ENCODE data around the gene RBCK1.
"Not testable (repeated sequence)": the region's sequence is repeated elsewhere in the genome, so short reads cannot be mapped to it uniquely, and the experiment has no call there.

The RBCK1 gene

DNA sequence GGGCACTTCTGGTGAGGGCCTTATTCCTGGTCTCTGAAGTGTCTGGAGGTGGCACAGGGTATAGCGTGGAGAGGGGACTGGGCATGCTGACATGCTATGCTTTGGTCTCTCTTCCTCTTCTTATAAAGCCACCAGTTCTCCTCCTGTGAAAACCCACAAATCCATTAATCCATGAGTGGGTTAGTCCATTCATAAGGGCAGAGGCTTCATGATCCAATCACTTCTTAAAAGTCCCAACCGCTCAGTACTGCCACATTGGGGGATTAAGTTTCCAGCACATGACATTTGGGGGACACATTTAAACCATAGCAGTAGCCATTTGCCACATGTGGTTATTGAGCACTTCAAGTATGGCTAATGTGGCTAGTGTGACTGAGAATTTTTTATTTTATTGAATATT lies 31.3 kb upstream of the RBCK1 start:
- DNase-seq, result peak; percentile 87

DNA sequence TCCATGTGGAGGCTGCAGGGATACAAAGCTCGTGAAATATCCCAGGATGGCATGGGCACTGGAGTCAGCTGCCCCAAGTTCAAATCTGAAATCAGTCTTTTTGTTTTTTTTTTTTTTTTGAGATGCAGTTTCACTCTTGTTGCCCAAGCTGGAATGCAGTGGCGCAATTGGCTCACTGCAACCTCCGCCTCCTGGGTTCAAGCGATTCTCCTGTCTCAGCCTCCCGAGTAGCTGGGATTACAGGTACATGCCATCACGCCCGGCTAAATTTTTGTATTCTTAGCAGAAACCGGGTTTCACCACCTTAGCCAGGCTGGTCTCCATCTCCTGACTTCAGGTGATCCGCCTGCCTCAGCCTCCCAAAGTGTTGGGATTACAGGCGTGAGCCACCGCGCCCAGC lies 30.5 kb upstream of the RBCK1 start:
- DNase-seq, result not testable (repeated sequence)

DNA sequence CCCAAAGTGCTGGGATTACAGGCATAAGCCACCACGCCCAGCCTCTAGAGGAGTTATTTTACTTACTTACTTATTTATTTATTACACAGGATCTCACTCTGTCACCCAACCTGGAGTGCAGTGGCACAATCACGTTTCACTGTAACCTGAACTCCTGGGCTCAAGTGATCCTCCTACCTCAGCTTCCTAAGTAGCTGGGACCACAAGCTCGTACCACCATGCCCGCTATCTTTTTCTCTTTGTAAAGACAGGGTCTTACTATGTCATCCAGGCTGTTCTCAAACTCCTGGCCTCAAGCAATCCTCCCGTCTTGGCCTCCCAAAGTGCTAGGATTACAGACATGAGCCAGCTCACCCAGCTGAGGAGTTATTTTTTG lies 29.1 kb upstream of the RBCK1 start:
- DNase-seq, result no peak

DNA sequence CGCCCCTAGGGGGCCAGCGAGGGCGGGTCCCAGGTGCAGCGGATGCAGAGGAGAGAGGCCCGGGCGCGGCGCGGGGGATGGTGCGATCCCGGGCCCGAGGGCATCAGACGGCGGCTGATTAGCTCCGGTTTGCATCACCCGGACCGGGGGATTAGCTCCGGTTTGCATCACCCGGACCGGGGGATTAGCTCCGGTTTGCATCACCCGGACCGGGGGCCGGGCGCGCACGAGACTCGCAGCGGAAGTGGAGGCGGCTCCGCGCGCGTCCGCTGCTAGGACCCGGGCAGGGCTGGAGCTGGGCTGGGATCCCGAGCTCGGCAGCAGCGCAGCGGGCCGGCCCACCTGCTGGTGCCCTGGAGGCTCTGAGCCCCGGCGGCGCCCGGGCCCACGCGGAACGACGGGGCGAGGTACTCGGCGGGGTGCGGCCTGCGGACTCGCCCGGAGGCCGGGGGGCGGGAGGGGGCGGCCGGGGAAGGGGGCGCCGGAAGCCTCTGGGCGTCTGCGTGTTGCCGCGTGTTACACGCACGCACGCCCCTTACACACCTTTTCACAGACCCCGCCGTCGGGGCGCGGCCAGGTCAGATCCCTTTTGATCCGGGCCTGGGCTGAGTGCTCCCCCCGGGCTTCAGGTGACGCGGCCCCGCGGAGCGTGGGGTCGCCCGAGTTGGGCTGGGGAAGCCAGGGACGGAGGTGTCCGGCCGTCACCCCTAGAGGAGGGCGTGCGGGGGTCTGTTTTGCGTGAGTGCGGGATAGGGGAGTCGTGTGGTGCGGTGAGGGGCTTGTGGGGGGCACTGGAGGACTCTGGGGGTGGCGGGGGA lies 27.1 kb upstream of the RBCK1 start:
- peak; percentile 86 for DNase-seq

DNA sequence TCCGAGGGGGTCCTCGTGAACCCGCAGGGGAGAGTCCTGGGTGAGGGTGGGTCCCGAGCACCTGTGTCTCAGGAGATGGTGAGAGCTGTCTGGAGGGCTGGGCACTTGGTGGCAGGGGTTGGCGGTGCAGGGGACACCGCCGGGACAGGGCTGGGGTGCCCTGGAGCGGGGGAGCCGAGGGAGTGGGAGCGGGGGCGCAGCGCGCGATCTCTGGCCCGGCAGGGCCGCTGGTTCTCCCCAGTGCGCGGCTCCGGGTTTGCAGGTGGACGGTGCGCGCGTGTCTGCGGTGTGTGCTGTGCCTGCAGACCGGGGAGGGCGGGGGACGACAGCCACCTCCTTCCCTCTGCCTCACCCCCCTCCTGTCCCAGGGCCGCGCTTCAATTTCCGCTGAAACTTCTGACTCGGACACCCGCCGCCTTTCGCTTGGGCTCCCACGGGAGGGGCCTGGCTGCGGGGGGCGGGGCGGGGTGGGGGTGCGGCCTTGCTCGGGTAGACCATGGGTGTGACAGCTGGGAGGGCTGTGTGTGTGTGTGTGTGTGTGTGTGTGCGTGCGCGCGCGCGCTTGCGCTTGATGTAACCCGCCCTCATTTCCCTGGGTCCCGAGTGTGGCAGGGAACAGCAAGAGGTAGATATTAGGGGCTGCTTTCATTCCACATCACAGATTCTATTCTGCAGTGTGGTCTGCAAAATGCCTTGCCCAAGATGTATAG lies 26.4 kb upstream of the RBCK1 start:
- peak; percentile 88 for DNase-seq

DNA sequence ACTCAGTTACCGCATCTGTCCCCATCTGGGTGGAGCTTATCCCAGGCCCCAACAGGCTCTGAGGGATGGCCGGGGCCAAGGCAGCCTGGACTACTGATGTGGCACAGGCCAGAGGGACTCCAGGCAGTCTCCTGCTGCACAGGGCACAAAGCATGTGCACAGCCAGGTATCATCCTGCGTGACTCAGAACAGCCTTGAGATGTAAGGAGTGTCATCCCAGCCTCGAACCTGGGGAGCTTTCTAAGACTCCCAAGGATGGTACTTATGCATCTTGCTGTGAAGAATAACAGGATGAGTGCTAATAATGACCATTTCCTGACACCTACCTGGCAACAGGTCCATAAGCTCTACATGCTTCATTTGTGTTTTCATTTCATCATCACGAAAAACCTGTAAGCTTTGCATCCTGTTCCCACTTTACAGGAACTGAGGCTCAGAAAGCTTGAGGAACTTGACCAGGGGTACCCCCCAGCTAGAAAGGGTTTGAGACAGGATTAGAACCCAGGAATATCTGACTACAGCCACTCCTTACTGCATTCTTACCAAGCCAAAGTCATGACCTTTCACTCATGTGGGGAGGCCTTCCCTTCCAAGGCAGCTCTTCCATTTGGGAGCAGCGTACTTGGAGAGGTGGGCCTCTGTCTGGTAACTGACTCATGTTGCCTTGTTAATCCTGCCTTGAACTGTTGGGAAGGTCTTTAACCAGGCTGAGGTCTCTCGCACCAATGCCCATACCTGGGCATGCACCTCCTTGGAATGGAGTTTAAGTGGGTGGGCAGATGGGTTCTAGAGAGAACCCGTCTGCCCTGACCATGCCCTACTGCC lies 25.6 kb upstream of the RBCK1 start:
- no peak for DNase-seq

DNA sequence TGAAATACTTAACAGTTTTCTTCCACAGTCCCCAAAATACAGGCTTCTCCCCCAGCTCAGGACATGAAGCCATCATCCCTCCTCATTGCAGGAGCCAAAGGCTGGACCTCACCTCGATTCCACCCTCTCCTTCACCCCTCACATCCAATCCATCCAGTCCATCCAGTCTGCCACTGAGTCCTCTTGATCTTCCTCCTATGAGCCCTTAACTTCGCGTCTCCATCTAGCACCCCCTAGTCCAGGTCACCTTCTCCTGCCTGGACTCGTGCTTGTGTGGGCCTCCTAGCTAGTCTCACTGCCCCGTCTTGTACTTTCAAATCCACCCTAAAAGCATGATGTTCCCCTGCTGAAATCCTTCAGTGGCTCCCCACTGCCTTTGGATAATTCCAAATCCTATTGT lies 24.2 kb upstream of the RBCK1 start:
- DNase-seq, result peak; percentile 52

DNA sequence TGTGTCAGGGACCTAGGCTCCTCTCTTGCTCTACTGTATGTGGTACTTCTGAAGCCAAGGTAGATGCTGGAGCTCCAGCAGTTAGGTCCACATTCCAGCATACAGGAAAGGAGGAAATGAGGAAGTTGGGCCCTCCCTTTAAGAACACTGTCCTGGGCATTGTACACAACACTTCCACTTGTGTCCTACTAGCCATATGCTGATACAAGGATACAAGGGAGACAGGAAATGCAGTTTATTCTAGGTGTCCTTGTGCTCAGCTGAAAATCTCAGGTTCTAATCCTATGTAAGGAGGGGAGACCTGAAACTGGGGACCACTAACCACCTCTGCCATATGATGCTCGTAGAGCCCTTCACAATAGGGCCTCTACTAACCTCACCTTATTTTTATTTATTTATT lies 23.4 kb upstream of the RBCK1 start:
- no peak for DNase-seq

DNA sequence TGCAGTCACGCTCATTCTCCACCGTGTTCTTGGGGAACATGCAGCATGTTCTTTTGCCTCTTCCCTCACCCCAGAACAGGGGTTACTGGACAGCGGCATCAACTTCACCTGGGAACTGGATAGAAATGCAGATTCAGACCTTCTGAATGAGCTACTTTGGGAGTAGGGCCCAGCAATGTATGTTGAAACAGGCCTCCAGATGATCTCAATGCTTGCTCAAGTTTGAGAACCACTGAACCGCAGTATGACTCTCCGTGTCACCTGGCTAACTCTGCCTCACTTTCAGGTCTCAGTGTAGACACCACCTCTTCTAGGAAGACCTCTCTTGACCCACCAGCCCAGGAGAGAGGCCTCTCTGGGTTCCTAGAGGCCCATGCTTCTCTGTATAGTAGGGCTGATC lies 22.7 kb upstream of the RBCK1 start:
- no peak for DNase-seq

DNA sequence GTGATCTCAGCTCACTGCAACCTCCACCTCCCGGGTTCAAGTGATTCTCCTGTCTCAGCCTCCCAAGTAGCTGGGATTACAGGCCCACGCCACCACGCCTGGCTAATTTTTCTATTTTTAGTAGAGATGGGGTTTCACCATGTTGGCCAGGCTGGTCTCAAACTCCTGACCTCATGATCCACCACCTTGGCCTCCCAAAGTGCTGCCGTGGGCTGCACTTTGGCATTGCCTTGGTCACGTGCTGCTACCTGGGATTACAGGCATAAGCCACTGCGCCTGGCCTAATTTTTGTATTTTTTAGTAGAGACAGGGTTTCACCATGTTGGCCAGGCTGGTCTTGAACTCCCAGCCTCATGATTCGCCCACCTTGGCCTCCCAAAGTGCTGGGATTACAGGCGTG lies 21.5 kb upstream of the RBCK1 start:
- not testable (repeated sequence) for DNase-seq

DNA sequence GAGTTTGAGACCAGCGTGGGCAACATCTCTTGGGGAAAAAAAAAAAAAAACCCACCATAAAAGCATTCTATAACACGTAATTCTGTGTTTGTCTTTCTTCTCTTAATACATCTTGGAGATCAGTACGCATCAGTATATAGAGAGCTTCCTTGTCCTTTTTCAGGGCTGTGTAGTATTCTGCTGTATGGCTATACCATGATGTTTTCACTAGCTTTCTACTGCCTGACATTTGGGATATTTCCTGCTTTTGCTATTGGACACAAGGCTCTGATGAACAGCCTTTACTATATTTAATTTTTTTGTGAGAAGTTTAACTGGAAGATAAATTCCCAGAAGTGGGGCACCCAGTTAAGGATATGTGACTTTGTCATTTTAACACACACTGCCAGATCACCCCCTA lies 20.6 kb upstream of the RBCK1 start:
- no peak for DNase-seq

DNA sequence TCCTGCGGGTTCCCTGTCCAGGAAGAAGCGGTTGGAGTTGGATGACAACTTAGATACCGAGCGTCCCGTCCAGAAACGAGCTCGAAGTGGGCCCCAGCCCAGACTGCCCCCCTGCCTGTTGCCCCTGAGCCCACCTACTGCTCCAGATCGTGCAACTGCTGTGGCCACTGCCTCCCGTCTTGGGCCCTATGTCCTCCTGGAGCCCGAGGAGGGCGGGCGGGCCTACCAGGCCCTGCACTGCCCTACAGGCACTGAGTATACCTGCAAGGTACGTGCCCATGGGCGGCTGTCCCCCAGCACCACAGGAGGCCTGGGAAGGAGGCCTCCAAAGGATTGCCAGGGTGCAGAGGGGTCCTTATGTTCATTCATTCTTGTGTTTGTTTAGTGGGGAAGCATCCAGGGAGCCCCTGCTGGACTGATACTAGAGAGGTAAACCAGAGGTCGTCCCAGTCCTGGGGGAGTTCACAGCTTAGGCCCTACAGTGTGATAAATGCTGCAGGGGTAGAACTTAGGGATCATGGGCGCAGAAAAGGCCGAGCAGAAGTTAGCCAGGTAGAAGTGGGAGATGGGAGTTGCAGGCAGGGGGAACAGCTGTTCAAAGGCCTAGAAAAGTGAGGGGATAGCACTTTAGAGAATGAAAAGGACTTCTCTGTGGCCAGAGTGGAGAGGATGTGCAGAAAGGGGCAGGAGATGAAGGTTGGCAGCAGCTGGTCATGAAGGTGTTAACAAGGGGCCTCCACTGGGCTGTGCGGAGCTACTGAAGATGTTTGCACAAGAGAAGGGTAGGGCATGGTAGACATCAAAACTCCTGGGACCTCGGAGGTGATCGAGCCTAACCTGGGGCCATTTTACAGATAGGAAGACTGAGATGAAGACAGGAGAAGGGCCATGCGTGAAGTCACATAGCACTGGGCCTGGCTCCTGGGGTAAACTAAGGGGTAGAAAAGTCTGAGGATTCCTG lies 19.8 kb upstream of the RBCK1 start:
- DNase-seq, result no peak

DNA sequence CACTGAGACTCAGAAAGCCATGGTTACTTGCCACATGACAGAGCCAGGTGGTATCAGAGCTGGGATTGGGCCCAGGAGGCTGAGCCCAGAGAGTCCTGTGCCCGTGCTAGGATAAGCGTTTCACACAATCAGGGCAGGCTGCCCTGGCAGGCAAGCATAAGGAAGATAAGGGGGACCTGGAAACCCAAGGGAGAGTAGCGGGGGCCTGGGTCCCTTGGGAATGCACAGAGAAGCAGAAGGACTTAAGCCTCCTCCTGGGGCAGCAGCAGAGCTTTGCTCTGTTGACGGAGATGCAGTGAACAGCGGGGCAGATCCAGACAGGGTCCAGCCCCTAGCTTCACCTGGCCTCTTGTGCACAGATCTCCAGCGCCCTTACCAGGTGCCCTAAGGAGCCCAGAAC lies 18.9 kb upstream of the RBCK1 start:
- peak; percentile 36 for DNase-seq

DNA sequence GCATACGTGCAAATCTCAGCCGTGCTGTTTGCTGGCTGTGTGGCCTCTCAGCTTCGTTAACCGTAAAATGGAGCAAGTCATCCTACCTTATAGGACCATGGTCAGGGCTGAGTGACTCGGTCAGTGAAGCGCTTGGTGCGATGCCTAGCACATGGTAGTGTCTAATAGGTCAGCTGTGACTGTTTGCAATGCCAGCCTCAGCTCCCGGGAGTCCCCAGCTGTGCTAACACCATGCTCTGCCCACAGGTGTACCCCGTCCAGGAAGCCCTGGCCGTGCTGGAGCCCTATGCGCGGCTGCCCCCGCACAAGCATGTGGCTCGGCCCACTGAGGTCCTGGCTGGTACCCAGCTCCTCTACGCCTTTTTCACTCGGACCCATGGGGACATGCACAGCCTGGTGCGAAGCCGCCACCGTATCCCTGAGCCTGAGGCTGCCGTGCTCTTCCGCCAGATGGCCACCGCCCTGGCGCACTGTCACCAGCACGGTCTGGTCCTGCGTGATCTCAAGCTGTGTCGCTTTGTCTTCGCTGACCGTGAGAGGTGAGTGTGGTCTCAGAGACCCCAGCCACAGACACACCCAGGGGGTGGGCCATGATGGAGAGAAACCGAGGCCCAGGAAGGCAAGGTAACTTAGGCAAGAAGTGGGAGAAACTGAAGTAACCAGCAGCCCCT lies 16.9 kb upstream of the RBCK1 start:
- no peak for DNase-seq

DNA sequence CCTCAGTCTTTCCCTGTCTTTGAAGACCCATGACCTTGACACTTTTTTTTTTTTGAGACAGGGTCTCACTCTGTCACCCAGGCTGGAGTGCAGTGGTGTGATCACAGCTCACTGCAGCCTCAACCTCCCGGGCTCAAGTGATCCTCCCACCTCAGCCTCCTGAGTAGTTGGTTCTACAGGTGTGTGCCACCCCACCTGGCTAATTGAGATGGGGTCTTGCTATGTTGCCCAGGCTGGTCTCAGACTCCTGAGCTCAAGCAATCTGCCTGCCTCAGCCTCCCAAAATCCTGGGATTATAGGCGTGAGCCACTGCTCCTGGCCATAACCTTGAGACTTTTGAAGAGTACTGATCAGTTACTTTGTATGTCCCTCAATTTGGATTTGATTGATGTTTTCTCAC lies 14.8 kb upstream of the RBCK1 start:
- not testable (repeated sequence) for DNase-seq

DNA sequence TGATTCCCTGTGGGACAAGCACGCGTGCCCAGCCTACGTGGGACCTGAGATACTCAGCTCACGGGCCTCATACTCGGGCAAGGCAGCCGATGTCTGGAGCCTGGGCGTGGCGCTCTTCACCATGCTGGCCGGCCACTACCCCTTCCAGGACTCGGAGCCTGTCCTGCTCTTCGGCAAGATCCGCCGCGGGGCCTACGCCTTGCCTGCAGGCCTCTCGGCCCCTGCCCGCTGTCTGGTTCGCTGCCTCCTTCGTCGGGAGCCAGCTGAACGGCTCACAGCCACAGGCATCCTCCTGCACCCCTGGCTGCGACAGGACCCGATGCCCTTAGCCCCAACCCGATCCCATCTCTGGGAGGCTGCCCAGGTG lies 11.9 kb upstream of the RBCK1 start:
- DNase-seq, result no peak

DNA sequence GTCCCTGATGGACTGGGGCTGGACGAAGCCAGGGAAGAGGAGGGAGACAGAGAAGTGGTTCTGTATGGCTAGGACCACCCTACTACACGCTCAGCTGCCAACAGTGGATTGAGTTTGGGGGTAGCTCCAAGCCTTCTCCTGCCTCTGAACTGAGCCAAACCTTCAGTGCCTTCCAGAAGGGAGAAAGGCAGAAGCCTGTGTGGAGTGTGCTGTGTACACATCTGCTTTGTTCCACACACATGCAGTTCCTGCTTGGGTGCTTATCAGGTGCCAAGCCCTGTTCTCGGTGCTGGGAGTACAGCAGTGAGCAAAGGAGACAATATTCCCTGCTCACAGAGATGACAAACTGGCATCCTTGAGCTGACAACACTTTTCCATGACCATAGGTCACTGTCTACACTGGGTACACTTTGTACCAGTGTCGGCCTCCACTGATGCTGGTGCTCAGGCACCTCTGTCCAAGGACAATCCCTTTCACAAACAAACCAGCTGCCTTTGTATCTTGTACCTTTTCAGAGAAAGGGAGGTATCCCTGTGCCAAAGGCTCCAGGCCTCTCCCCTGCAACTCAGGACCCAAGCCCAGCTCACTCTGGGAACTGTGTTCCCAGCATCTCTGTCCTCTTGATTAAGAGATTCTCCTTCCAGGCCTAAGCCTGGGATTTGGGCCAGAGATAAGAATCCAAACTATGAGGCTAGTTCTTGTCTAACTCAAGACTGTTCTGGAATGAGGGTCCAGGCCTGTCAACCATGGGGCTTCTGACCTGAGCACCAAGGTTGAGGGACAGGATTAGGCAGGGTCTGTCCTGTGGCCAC lies 11.3 kb upstream of the RBCK1 start:
- DNase-seq, result no peak

DNA sequence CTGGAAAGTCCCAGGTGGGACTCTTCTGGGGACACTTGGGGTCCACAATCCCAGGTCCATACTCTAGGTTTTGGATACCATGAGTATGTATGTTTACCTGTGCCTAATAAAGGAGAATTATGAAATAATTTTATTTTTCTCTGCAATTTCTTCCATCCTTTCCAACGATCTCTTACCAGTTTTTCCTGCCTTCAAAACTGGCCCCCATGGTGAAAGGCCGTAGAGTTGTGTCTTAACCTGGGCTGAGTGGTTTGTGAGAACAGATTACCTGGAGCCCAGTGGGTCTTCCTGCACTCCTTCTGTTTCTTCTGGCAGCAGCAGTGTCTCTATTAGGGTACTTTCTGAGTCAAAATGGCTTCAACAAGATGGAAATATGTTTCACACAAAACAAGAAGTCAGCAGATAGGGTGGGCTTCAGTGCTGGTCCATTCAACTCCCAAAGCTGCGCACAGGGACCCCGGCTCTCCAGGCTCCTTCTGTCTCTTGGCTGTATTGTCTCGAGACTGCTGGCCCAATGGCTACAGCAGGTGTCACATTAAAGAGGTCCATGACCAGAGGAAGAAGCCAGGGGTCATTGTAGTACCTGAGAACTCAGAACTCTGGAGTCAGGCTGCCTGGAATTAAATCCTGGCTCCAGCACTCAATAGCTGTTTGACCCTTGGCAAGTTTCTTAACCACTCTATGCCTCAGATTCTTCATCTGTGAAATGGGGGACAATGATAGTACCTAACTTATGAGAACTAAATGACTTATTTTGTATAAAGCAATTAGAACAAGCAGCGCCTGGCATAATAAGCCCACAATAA lies 10.5 kb upstream of the RBCK1 start:
- no peak for DNase-seq

DNA sequence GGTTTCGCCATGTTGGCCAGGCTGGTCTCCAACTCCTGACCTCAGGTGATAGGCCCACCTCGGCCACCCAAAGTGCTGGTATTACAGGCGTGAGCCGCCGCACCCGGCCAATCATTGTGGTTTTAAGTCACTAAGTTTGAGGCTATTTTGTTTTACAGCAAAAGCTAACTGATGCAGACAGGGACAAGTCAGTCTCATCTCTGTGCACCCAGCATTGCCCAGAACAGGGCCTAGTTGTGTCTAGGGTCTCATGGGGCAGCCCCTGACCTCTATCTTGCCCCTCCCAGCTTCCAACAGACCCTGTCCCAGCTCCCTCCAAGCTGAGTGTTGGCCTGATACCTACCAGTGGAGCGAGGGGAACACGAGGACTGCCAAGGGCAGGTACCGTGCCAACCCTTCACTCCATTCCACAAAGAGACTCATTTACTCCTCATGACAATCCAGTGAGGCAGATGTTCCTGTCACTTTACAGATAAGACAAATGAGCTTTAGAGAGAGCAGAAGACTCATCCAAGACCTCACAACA lies 8.9 kb upstream of the RBCK1 start:
- DNase-seq, result peak; percentile 12

DNA sequence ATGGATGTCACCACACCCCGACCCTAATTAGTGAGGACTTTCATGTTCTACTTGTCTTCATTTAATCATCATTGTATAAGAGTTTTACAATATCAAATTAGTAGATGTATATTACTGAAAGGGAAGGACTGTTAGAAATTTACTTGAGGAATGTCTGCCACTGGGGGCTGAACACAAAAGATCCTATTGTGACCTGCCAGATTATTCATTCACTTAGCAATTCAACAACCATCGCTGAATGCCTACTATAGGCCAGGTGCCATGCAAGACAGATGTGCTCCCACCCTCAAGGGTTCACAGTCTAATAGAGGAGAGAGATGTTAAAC lies 8.0 kb upstream of the RBCK1 start:
- DNase-seq, result no peak

All from NCI-H82 (cell line).